Natural killer cell (primary cell): ENCODE data around the gene CENPH. TPM values are rescaled to one million over a fixed set of nuclear protein-coding genes. Genes with fewer than 3 reads are reported as not detected.

Experiments
- ATAC-seq, 3 donors: fragments of 150-1000 bp in 2 of 3; fragments of 200-7000 bp in 1 of 3; cut with Tn5 transposase; 1 replicate in 1 of 3; 2 replicates in 2 of 3; pipeline ENCODE4 v1.10.0; 2021; ENCODE audit warnings: mild to moderate bottlenecking in 2 of 3, moderate library complexity in 2 of 3
- DNase-seq, 2 donors: peaks; one replicate each; pipeline versions ENCODE4 v3.0.0 to v3.0.0-alpha.2; 2013 to 2021; ENCODE audit warnings: mixed read lengths in 1 of 2
- H3K27ac ChIP-seq: one replicate; pipeline ENCODE4 v1.5.1; 2013; ENCODE audit warnings: mild to moderate bottlenecking, low read length
- H3K27me3 ChIP-seq: one replicate; pipeline ENCODE4 v1.6.1; 2013; ENCODE audit warnings: low read length; ENCODE audit not compliant: control insufficient read depth, insufficient read depth
- H3K36me3 ChIP-seq: one replicate; pipeline ENCODE4 v1.6.1; 2013; ENCODE audit warnings: low read length; ENCODE audit not compliant: control insufficient read depth, insufficient read depth
- H3K4me1 ChIP-seq: one replicate; pipeline ENCODE4 v1.6.1; 2013; ENCODE audit warnings: low read length; ENCODE audit not compliant: control insufficient read depth, insufficient read depth
- H3K4me3 ChIP-seq: one replicate; pipeline ENCODE4 v1.5.1; 2013; ENCODE audit warnings: low read length
- H3K9me3 ChIP-seq: one replicate; pipeline ENCODE4 v1.6.1; 2013; ENCODE audit warnings: low read length; ENCODE audit not compliant: control insufficient read depth, insufficient read depth
- H3K27ac Mint-ChIP-seq, 2 donors: one replicate each; pipeline ENCODE4 v1.8.0; 2022; ENCODE audit warnings: mild to moderate bottlenecking in 2 of 2, mixed read lengths in 2 of 2, moderate library complexity in 1 of 2
- H3K27me3 Mint-ChIP-seq, 2 donors: one replicate each; pipeline ENCODE4 v1.8.0; 2022; ENCODE audit warnings: low read depth in 2 of 2, mixed read lengths in 2 of 2
- H3K36me3 Mint-ChIP-seq: one replicate; pipeline ENCODE4 v1.8.0; 2022; ENCODE audit warnings: mixed read lengths
- H3K4me1 Mint-ChIP-seq, 2 donors: one replicate each; pipeline ENCODE4 v1.8.0; 2022; ENCODE audit warnings: mixed read lengths in 2 of 2
- H3K4me3 Mint-ChIP-seq: one replicate; pipeline ENCODE4 v1.8.0; 2022; ENCODE audit warnings: mild to moderate bottlenecking, moderate library complexity, mixed read lengths
- H3K9me3 Mint-ChIP-seq, 2 donors: one replicate each; pipeline ENCODE4 v1.8.0; 2022; ENCODE audit warnings: mixed read lengths in 2 of 2
- WGBS: methylation state at CpG from one replicate; pipeline ENCODE4 v1.1.7; 2013; ENCODE audit warnings: missing lambda C conversion rate; ENCODE audit not compliant: insufficient coverage; 5-methylcytosine and 5-hydroxymethylcytosine counted together
- intact Hi-C: fragments of 100-400 bp; cut with micrococcal nuclease; formaldehyde crosslinking; loops from one replicate; pipeline ENCODE4 v1.14.2; 2022
- total RNA-seq, 4 donors: library from RNA; stranded (reverse); fragments of 120-200 nt in 1 of 4; gene quantifications; one replicate each; pipeline versions ENCODE4 v1.2.3 to v1.2.4, GENCODE V29; 2013 to 2022
- TF ChIP-seq, protein P1 (sequence below): fragments of 200-600 bp; IDR thresholded peaks from one replicate; pipeline ENCODE4 v1.8.0; 2022; ENCODE audit warnings: antibody characterized with exemption

The CENPH gene
- total RNA-seq, 3 donors from 2014 or later (not counting 1 experiment from before 2014, with no cell fraction given) = 5.6 to 6.4 (median 5.6) TPM

DNA sequence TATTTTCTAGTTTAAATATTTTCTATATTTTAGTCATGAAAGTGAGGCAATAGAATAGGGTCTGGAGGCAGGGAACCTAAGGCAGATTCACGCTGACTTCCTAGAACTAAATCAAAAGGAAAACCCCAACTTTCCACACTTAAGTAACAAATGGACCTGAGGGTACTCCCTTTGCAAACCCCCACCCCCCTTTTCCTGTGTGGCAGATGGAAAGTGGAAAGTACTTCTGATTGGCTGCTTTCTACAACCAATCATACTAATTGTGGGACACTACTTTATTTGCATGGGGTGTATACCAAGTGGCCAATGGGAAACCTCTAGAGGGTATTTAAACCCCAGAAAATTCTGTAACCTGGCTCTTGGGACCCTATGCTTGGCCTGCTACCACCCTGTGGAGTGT is 4.8 kb upstream of the CENPH start:
- DNase-seq (no peak), ATAC-seq (no peak)
- Histone ChIP-seq H3K27ac (no peak overlapping the region), H3K36me3 (no peaks in the 10 kb centered on the region), H3K9me3 (no peaks in the 10 kb centered on the region), H3K4me3 (no peak overlapping the region), H3K27me3 (no peaks in the 10 kb centered on the region), H3K4me1 (peaks cover 6% of the 10 kb centered on the region)
- no peak overlapping the region for H3K27ac Mint-ChIP-seq
- intact Hi-C loops = no loop called here
- H3K4me3 Mint-ChIP-seq = no peak overlapping the region
- H3K9me3 Mint-ChIP-seq = no peaks in the 10 kb centered on the region
- TF ChIP-seq, protein P1, sequence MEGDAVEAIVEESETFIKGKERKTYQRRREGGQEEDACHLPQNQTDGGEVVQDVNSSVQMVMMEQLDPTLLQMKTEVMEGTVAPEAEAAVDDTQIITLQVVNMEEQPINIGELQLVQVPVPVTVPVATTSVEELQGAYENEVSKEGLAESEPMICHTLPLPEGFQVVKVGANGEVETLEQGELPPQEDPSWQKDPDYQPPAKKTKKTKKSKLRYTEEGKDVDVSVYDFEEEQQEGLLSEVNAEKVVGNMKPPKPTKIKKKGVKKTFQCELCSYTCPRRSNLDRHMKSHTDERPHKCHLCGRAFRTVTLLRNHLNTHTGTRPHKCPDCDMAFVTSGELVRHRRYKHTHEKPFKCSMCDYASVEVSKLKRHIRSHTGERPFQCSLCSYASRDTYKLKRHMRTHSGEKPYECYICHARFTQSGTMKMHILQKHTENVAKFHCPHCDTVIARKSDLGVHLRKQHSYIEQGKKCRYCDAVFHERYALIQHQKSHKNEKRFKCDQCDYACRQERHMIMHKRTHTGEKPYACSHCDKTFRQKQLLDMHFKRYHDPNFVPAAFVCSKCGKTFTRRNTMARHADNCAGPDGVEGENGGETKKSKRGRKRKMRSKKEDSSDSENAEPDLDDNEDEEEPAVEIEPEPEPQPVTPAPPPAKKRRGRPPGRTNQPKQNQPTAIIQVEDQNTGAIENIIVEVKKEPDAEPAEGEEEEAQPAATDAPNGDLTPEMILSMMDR = no peak
- no CpG with 5 or more reads among the region's 1 CpG for WGBS
- no peaks in the 10 kb centered on the region for H3K36me3 Mint-ChIP-seq
- no peaks in the 10 kb centered on the region for H3K27me3 Mint-ChIP-seq
- peaks cover 5 to 8% of the 10 kb centered on the region in 2 donors for H3K4me1 Mint-ChIP-seq

DNA sequence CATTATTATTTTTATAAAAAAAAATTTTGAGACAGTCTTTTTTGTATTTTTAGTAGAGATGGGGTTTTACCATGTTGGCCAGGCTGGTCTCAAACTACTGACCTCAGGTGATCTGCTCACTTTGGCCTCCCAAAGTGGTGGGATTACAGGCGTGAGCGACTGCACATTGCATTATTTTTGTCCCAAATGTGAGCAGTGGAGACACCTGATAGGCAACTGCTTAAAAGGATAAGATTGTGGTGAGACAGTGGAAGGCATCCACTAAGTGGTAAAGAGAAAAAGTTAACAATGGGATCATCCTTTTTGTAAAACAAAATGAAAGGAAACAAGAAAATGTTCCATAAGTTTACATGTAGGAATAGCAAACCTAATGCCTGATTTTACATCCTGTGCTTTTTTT is 2.0 kb upstream of the CENPH start:
- DNase-seq = no peak
- Mint-ChIP-seq H3K9me3 (no peaks in the 10 kb centered on the region), H3K36me3 (no peaks in the 10 kb centered on the region), H3K4me3 (no peak overlapping the region), H3K4me1 (peaks cover 10 to 14% of the 10 kb centered on the region in 2 donors), H3K27ac (peak overlapping the region in 1 of 2 donors; percentile 94), H3K27me3 (no peaks in the 10 kb centered on the region)
- intact Hi-C loops = no loop called here
- Histone ChIP-seq H3K27me3 (no peaks in the 10 kb centered on the region), H3K4me1 (peaks cover 13% of the 10 kb centered on the region), H3K27ac (no peak overlapping the region), H3K36me3 (no peaks in the 10 kb centered on the region), H3K4me3 (no peak overlapping the region), H3K9me3 (no peaks in the 10 kb centered on the region)
- no peak for ATAC-seq
- TF ChIP-seq, protein P1 = no peak
- WGBS = 93% methylated on average over 2 of the region's 2 CpGs

DNA sequence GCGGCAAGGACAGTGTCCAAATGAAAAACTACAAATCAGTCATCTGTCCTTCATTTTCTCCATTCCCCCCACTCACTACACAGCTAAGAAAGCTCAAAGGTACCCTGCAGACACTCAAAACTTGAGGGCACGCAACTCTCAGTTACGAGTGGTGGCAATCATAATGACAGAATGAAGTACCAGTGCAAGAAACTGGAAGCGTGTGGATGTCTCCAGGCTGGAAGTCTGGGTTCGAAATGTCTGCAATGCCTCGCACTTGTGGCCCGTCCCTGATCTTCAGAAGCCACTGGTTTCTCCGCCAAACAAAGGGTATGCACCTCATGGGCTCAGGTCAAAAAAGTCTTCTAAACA is 597 bp upstream of the CENPH start:
- Mint-ChIP-seq H3K4me3 (peak overlapping the region; percentile 89), H3K36me3 (no peaks in the 10 kb centered on the region), H3K9me3 (no peaks in the 10 kb centered on the region), H3K4me1 (peaks cover 10 to 14% of the 10 kb centered on the region in 2 donors), H3K27me3 (no peaks in the 10 kb centered on the region), H3K27ac (peak overlapping the region; percentile 86 to 94)
- DNase-seq (no peak), ATAC-seq (no peak)
- no peaks in the 10 kb centered on the region for H3K36me3 ChIP-seq
- no peaks in the 10 kb centered on the region for H3K9me3 ChIP-seq
- peaks cover 13% of the 10 kb centered on the region for H3K4me1 ChIP-seq
- no peaks in the 10 kb centered on the region for H3K27me3 ChIP-seq
- TF ChIP-seq, protein P1 = no peak
- WGBS = 27% methylated on average over 8 of the region's 8 CpGs
- H3K4me3 ChIP-seq = peak overlapping the region; percentile 72
- H3K27ac ChIP-seq = peak overlapping the region; percentile 65
- intact Hi-C loops = loop anchor here (1.0 kb wide), 4 partner anchors 22 to 95 kb away; partner anchors contain the start of gene CDK7

DNA sequence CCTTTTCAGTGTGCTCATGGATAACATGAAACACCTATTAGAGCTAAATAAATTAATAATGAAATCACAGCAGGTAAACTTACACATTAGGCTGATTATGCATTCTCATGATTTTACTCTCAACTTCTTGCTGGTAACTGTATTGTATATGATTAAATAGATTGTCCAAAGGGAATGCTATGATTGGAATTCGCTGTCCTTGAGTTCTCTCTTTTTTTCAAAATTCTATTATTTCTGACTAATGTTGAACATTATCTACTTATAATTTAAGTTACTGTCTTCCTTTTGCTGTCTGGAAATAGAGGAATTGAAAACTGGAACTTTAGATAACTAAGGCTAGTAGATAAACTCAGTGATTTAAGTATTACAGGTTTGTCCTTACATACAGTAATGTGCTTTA is 13.1 kb downstream of the CENPH start:
- H3K27ac Mint-ChIP-seq = no peak overlapping the region
- DNase-seq (no peak), ATAC-seq (no peak)
- H3K9me3 Mint-ChIP-seq = no peaks in the 10 kb centered on the region
- no peaks in the 10 kb centered on the region for H3K9me3 ChIP-seq
- no peak overlapping the region for H3K4me3 Mint-ChIP-seq
- H3K36me3 Mint-ChIP-seq = no peaks in the 10 kb centered on the region
- intact Hi-C loops = no loop called here
- H3K27me3 Mint-ChIP-seq = no peaks in the 10 kb centered on the region
- no CpG with 5 or more reads among the region's 1 CpG for WGBS
- H3K36me3 ChIP-seq = no peaks in the 10 kb centered on the region
- H3K27ac ChIP-seq = no peak overlapping the region
- TF ChIP-seq, protein P1 = no peak
- H3K4me1 Mint-ChIP-seq = no peaks in the 10 kb centered on the region
- H3K4me3 ChIP-seq = no peak overlapping the region
- H3K27me3 ChIP-seq = no peaks in the 10 kb centered on the region
- H3K4me1 ChIP-seq = no peaks in the 10 kb centered on the region
